Mammary epithelial cell (primary cell): Measurements from ENCODE around the gene FLRT2.

Source experiments
- CTCF ChIP-seq, 2 donors: IDR thresholded peaks in 1 of 2; conservative IDR thresholded peaks in 1 of 2; 2 replicates each; pipeline ENCODE4 v1.5.1; 2011 to 2012; ENCODE audit warnings: inconsistent platforms in 2 of 2, low read length in 2 of 2, mild to moderate bottlenecking in 2 of 2, control low read depth in 1 of 2, low read depth in 1 of 2; ENCODE audit not compliant: insufficient read depth in 1 of 2; ENCODE audit errors: extremely low read depth in 1 of 2
- EZH2 ChIP-seq: IDR thresholded peaks from 2 replicates; pipeline ENCODE4 v1.6.1; 2012; ENCODE audit warnings: low read length, inconsistent platforms, borderline replicate concordance

- TF ChIP-seq CTCF (conservative IDR thresholded peaks at IDR 0.05 in 1 of 2, IDR thresholded peaks at IDR 0.05 in 1 of 2; ENCODE audit: extremely low read depth in 1 of 2, insufficient read depth in 1 of 2, low read depth in 1 of 2, low read length in 2 of 2) (no peak), EZH2 (no peak)
Observed at GRCh38 chr14:85549697-85550096, 19.8 kb downstream of the FLRT2 start.
